Mammary epithelial cell (primary cell): ENCODE results near the gene TJAP1.
"Not testable (repeated sequence)": the region's sequence is repeated elsewhere in the genome, so short reads cannot be mapped to it uniquely, and the experiment has no call there.

ENCODE experiments used
- EZH2 ChIP-seq: IDR thresholded peaks from 2 replicates; pipeline ENCODE4 v1.6.1; 2012; ENCODE audit warnings: low read length, inconsistent platforms, borderline replicate concordance
- TF ChIP-seq, protein P1 (sequence below), 2 donors: IDR thresholded peaks in 1 of 2; conservative IDR thresholded peaks in 1 of 2; 2 replicates each; pipeline ENCODE4 v1.5.1; 2011 to 2012; ENCODE audit warnings: inconsistent platforms in 2 of 2, low read length in 2 of 2, mild to moderate bottlenecking in 2 of 2, control low read depth in 1 of 2, low read depth in 1 of 2; ENCODE audit not compliant: insufficient read depth in 1 of 2; ENCODE audit errors: extremely low read depth in 1 of 2

DNA sequence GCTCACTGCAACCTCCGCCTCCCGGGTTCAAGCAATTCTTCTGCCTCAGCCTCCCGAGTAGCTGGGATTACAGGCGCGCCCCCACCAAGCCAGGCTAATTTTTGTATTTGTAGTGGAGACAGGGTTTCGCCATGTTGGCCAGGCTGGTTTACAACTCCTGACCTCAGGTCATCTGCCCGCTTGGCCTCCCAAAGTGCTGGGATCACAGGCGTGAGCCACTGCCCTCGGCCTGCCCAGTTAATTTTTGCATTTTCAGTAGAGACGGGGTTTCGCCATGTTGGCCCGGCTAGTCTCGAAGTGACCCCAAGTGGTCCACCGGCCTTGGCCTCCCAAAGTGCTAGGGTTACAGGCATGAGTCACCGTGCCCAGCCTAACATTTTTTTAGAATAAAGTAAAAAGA lies 19.2 kb upstream of the TJAP1 start:
- TF ChIP-seq, protein P1, sequence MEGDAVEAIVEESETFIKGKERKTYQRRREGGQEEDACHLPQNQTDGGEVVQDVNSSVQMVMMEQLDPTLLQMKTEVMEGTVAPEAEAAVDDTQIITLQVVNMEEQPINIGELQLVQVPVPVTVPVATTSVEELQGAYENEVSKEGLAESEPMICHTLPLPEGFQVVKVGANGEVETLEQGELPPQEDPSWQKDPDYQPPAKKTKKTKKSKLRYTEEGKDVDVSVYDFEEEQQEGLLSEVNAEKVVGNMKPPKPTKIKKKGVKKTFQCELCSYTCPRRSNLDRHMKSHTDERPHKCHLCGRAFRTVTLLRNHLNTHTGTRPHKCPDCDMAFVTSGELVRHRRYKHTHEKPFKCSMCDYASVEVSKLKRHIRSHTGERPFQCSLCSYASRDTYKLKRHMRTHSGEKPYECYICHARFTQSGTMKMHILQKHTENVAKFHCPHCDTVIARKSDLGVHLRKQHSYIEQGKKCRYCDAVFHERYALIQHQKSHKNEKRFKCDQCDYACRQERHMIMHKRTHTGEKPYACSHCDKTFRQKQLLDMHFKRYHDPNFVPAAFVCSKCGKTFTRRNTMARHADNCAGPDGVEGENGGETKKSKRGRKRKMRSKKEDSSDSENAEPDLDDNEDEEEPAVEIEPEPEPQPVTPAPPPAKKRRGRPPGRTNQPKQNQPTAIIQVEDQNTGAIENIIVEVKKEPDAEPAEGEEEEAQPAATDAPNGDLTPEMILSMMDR (conservative IDR thresholded peaks at IDR 0.05 in 1 of 2, IDR thresholded peaks at IDR 0.05 in 1 of 2; ENCODE audit: extremely low read depth in 1 of 2, insufficient read depth in 1 of 2, low read depth in 1 of 2, low read length in 2 of 2): not testable (repeated sequence)
- TF ChIP-seq EZH2: not testable (repeated sequence)
